ENCODE data around the gene KRTAP10-3.
"Not testable (repeated sequence)": the region's sequence is repeated elsewhere in the genome, so short reads cannot be mapped to it uniquely, and the experiment has no call there.

DNA sequence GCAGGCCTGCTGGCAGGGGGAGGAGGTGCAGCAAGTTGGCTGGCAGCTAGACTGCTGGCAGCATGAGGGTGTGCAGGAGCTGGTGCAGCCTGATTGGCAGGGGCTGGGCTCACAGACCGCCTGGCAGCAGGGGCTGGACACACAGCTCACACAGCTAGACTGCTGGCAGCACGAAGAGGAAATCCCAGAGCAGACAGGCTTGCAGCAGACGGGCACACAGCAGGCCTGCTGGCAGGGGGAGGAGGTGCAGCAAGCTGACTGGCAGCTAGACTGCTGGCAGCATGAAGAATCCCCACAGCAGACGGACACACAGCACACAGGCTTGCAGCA is 33.2 kb upstream of the KRTAP10-3 start:
- TF ChIP-seq, protein P1, sequence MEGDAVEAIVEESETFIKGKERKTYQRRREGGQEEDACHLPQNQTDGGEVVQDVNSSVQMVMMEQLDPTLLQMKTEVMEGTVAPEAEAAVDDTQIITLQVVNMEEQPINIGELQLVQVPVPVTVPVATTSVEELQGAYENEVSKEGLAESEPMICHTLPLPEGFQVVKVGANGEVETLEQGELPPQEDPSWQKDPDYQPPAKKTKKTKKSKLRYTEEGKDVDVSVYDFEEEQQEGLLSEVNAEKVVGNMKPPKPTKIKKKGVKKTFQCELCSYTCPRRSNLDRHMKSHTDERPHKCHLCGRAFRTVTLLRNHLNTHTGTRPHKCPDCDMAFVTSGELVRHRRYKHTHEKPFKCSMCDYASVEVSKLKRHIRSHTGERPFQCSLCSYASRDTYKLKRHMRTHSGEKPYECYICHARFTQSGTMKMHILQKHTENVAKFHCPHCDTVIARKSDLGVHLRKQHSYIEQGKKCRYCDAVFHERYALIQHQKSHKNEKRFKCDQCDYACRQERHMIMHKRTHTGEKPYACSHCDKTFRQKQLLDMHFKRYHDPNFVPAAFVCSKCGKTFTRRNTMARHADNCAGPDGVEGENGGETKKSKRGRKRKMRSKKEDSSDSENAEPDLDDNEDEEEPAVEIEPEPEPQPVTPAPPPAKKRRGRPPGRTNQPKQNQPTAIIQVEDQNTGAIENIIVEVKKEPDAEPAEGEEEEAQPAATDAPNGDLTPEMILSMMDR (optimal IDR thresholded peaks at IDR 0.05 in 1 of 3, IDR thresholded peaks at IDR 0.05 in 1 of 3, conservative IDR thresholded peaks at IDR 0.05 in 1 of 3; ENCODE audit: extremely low read depth in 1 of 3, insufficient read depth in 2 of 3, low read length in 3 of 3), result not testable (repeated sequence)
- TF ChIP-seq EZH2 (IDR thresholded peaks at IDR 0.05; ENCODE audit: low read length), result not testable (repeated sequence)

Data from keratinocyte (primary cell).